ENCODE data around the gene RRP15.

DNA sequence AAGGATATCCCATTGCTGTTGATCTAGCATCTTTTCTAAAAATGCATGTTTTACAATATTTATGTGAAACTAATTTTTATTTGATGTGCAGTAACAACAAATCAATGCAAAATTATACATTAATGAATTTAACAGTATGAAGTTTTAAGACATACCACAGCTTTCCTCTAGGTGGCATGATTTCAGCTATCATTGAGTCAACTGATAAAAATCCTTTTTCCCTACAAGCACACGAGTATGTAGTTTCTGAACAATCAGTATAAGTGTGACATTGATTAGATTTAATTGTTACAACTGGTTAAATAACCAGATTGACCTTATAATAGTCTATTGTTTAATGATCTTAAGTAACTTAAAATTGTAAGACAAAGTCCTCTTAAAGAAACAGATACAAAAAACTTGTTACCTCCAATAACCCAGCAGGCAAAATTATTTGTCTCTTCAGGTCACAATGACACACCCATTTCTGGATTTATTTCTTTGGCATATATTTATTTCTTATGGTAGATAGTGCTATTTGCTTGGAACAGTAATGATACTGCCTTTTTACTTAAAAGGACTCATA lies 54.3 kb downstream of the RRP15 start:
- TF ChIP-seq, protein P1, sequence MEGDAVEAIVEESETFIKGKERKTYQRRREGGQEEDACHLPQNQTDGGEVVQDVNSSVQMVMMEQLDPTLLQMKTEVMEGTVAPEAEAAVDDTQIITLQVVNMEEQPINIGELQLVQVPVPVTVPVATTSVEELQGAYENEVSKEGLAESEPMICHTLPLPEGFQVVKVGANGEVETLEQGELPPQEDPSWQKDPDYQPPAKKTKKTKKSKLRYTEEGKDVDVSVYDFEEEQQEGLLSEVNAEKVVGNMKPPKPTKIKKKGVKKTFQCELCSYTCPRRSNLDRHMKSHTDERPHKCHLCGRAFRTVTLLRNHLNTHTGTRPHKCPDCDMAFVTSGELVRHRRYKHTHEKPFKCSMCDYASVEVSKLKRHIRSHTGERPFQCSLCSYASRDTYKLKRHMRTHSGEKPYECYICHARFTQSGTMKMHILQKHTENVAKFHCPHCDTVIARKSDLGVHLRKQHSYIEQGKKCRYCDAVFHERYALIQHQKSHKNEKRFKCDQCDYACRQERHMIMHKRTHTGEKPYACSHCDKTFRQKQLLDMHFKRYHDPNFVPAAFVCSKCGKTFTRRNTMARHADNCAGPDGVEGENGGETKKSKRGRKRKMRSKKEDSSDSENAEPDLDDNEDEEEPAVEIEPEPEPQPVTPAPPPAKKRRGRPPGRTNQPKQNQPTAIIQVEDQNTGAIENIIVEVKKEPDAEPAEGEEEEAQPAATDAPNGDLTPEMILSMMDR (IDR thresholded peaks at IDR 0.05) = peak; percentile 64 to 74 (median 70)
- TF ChIP-seq POLR2A (IDR thresholded peaks at IDR 0.05) = no peak
